ACC112 (cell line): ENCODE results near the gene C18orf54.

Experiments
- H2AFZ ChIP-seq: fragments of 200-600 bp; sonication (generic); one replicate; pipeline ENCODE4 v1.6.0; 2017; ENCODE audit warnings: antibody characterized with exemption, low read length; ENCODE audit not compliant: unreplicated experiment
- H3K27ac ChIP-seq: fragments of 200-600 bp; sonication (generic); 2 replicates; pipeline ENCODE4 v1.5.1; 2014; ENCODE audit warnings: low read depth, mild to moderate bottlenecking, antibody characterized with exemption, low read length, moderate library complexity
- H3K27me3 ChIP-seq: fragments of 200-600 bp; sonication (generic); 2 replicates; pipeline ENCODE4 v1.6.1; 2014; ENCODE audit warnings: mild to moderate bottlenecking, antibody characterized with exemption, low read length, moderate library complexity, mixed read lengths; ENCODE audit not compliant: insufficient read depth
- H3K36me3 ChIP-seq: fragments of 200-600 bp; sonication (generic); 2 replicates; pipeline ENCODE4 v1.6.1; 2016; ENCODE audit warnings: mild to moderate bottlenecking, antibody characterized with exemption, low read length, moderate library complexity, mixed read lengths; ENCODE audit not compliant: insufficient read depth
- H3K4me1 ChIP-seq: fragments of 200-600 bp; sonication (generic); one replicate; pipeline ENCODE4 v1.6.1; 2016; ENCODE audit warnings: low read length, mixed read lengths; ENCODE audit not compliant: insufficient read depth, unreplicated experiment, control insufficient read depth
- H3K4me3 ChIP-seq: fragments of 200-600 bp; sonication (generic); 2 replicates; pipeline ENCODE4 v1.5.1; 2014; ENCODE audit warnings: mild to moderate bottlenecking, low read depth, low read length
- H3K79me2 ChIP-seq: fragments of 200-600 bp; sonication (generic); one replicate; pipeline ENCODE4 v1.6.0; 2016; ENCODE audit warnings: low read length; ENCODE audit not compliant: control insufficient read depth, unreplicated experiment, insufficient read depth

The C18orf54 gene

DNA sequence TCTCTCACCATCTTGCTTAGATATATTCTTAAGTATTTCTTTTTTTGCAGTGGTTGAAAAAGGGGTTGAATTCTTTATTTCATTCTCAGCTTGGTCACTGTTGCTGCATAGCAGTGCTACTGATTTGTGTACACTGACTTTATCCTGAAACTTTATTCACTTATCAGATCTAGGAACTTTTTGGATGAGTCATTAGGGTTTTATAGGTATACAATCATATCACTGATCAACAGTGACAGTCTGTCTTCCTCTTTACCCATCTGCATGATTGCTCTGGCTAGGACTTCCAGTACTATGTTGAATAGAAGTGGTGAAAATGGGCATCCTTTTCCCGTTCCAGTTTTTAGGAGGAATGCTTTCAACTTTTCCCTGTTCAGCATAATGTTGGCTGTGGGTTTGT lies 6.5 kb upstream of the C18orf54 start:
- Histone ChIP-seq H3K4me1 (no peaks in the 10 kb centered on the region), H3K27me3 (no peaks in the 10 kb centered on the region), H3K36me3 (no peaks in the 10 kb centered on the region), H3K4me3 (no peak overlapping the region), H3K79me2 (no peaks in the 10 kb centered on the region), H2AFZ (no peak overlapping the region), H3K27ac (no peak overlapping the region)

DNA sequence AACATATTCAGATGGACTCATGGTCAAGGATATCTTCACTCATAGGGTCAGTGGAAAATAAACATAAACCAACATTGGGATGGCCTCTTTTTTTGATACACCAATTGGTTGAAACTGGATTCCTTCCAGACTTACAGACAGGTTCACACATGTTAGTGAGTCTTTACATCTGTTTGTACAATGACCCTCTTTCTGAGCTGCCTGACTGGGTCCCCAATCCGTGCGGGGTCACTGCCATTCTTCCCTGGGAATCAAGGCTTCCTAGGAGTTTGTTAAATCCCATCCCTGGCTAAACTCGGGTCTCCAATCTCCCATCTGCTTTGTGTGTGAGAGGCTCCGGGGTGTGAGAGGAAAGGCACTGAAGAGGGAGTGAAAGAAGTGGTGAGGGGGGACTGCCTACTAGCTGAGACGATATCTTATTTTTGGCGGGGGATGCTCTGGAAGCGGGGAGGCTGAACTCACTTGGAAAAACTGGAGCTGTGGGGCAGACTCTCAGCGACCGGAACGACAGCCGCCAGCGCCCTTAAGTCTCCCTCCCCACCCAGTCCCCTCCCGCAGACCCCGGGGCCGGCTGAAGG lies 535 bp upstream of the C18orf54 start:
- H3K4me3 ChIP-seq, result peak overlapping the region; percentile 82
- H3K36me3 ChIP-seq, result peaks cover 12% of the 10 kb centered on the region; the same call in 1 of the 2 replicates
- H2AFZ ChIP-seq, result peak overlapping the region; percentile 82
- H3K27me3 ChIP-seq, result no peaks in the 10 kb centered on the region
- H3K27ac ChIP-seq, result peak overlapping the region; percentile 27; the same call in 1 of the 2 replicates
- H3K79me2 ChIP-seq, result peaks cover 18% of the 10 kb centered on the region
- peaks cover 12% of the 10 kb centered on the region for H3K4me1 ChIP-seq

DNA sequence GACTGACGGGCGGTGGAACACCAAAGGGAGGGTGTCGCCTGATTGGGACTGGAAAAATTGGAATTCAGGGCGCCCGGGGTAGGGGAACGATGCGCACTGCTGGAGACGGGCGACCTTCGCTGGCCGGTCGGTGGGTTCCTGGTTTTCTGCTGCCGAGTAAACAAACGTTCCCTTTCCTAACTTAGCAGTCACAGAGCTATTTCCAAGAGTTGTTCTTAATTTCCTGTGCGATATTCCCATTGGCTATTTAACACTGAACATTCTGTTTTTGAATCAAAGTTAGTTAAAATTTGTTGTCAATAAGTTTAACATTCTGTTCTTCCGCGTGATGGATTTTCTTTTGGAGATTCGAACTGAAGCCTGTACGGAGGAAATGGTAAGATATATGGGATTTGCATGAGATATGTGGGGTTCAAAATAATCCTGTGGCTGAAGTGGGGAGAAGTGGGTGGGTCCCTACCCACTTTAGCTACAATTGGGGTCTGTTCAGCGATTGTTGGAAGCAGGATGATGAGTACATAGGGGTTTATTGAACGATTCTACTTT lies 862 bp downstream of the C18orf54 start:
- Histone ChIP-seq H3K27me3 (no peaks in the 10 kb centered on the region), H2AFZ (peak overlapping the region; percentile 70), H3K36me3 (peaks cover 18% of the 10 kb centered on the region; the same call in 1 of the 2 replicates), H3K4me1 (peaks cover 12% of the 10 kb centered on the region), H3K79me2 (peaks cover 18% of the 10 kb centered on the region), H3K4me3 (peak overlapping the region; percentile 82), H3K27ac (peak overlapping the region; percentile 33)

DNA sequence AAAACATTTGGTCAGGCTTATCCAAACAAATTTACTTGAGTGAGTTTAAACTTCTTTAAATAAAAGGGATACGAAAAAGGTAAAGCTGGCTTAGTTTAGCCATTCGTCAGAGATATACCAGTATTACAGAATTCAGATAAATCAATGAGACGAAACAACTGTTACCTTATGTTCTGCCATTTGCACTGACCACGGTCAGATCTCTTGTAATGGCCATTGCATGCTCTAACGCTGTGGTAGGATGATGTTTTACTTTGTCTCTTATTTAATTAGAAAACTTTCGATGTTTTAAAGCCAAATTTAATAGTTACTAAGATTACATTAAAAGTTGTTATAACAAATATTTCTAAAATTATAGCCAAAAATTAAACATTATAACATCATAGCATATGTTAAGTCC lies 1.5 kb downstream of the C18orf54 start:
- H3K4me1 ChIP-seq, result peaks cover 12% of the 10 kb centered on the region
- H3K79me2 ChIP-seq, result peaks cover 18% of the 10 kb centered on the region
- H3K27ac ChIP-seq, result no peak overlapping the region
- H3K4me3 ChIP-seq, result peak overlapping the region; percentile 82
- H3K36me3 ChIP-seq, result peaks cover 18% of the 10 kb centered on the region
- peak overlapping the region; percentile 70 for H2AFZ ChIP-seq
- H3K27me3 ChIP-seq, result no peaks in the 10 kb centered on the region

DNA sequence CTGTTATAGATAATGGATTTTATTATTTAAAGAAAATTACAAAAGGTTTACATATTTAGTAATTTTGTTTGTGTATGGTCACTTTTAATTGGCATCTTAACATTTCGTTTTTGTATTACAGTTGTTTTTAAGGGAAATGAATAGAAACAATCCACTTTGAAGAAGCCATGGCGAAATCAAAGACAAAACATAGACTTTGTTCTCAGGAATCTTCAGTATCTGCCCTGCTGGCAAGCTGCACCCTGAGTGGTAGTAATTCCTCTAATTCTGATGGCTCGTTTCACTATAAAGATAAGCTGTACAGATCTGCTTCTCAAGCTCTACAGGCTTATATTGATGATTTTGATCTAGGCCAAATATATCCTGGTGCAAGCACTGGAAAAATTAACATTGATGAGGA lies 2.7 kb downstream of the C18orf54 start:
- Histone ChIP-seq H3K27me3 (no peaks in the 10 kb centered on the region), H3K36me3 (peaks cover 18% of the 10 kb centered on the region), H3K4me3 (no peak overlapping the region), H3K27ac (no peak overlapping the region), H2AFZ (no peak overlapping the region), H3K4me1 (peaks cover 12% of the 10 kb centered on the region), H3K79me2 (peaks cover 18% of the 10 kb centered on the region)

DNA sequence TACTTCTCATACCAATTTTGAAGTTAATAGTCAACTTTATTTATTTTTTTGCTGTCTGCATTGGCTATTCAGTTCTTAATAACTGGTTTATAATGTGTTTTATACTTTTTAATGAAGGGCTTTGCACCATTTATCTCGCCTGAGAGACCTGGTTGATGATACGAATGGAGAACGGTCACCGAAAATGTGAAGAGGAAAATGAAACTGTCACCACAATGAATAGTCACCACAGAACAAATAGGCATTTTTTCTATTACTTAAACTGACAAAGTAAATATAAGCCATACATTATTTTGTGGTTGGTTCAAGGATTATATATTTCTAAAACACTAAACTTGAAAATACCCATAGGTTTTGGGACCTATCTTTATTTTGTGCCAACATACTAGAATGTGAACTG lies 20.4 kb downstream of the C18orf54 start:
- no peak overlapping the region for H3K4me3 ChIP-seq
- peaks cover 6% of the 10 kb centered on the region; the same call in 1 of the 2 replicates for H3K36me3 ChIP-seq
- no peak overlapping the region for H2AFZ ChIP-seq
- no peaks in the 10 kb centered on the region for H3K27me3 ChIP-seq
- no peaks in the 10 kb centered on the region for H3K4me1 ChIP-seq
- H3K27ac ChIP-seq, result no peak overlapping the region
- no peaks in the 10 kb centered on the region for H3K79me2 ChIP-seq

DNA sequence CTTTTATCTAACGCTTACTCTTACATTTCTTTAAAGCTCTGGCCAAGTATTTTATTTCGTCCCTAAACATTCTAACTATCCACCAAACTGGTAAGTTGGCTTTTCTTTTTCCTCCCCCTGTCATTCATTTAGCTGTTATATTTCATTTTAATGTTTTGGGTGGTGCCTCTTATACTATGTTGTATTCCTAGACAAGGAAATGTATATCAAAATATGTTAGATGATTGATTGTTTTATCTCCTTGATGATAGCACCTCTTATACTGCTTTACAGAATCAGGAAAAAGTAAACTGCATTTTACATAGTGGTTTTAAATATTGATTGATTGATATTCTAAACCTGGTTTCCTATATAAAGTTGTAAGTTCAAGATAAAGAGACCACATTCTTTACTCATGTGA lies 23.9 kb downstream of the C18orf54 start:
- Histone ChIP-seq H3K4me1 (no peaks in the 10 kb centered on the region), H3K27ac (no peak overlapping the region), H3K4me3 (no peak overlapping the region), H3K36me3 (peaks cover 6% of the 10 kb centered on the region; the same call in 1 of the 2 replicates), H3K79me2 (no peaks in the 10 kb centered on the region), H3K27me3 (no peaks in the 10 kb centered on the region), H2AFZ (no peak overlapping the region)

DNA sequence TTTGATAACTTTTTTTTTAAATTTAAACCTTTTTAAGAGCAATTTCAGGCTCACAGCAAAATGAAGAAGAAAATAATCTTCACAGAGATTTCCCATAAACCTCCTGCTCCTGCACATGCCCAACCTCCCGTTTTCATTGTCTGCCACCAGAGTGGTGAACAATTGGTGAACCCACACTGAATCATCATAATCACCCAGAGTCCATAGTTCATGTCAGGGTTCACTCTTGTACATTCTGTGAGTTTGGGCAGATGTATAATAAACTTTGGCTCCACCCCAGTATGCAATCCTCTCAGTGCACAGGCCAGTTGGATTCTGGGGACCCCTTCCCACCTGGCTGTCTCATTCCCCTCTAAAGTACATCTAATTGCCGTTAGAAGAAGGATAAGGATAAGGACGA lies 24.4 kb downstream of the C18orf54 start:
- Histone ChIP-seq H2AFZ (no peak overlapping the region), H3K79me2 (no peaks in the 10 kb centered on the region), H3K27ac (no peak overlapping the region), H3K4me1 (no peaks in the 10 kb centered on the region), H3K4me3 (no peak overlapping the region), H3K36me3 (peaks cover 6% of the 10 kb centered on the region; the same call in 1 of the 2 replicates), H3K27me3 (no peaks in the 10 kb centered on the region)

DNA sequence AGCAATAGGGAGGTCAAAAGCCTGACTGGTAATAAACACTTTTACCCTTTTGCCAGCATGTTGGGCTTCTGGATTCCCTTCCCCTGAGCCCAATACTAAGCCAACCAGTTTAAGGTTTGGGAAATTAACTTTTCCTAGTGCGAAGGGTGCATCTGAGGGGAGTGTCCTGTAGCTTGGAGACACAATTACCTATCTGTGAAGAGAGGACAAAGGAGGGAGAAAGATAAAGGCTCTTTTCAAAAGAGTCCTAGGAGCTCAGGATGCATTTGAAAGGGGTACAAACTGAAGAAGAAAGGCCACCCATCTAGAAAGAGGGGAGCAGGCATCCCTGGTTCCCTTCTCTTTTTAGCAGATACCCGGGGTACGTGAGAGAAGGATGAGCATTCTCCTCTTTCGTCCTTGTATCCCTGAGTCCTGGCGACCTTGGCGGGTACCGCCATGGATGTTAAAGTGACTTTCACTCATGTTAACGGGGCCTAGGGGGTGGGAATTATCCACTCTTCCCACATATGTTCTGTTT lies 25.1 kb downstream of the C18orf54 start:
- no peaks in the 10 kb centered on the region for H3K79me2 ChIP-seq
- no peaks in the 10 kb centered on the region for H3K27me3 ChIP-seq
- H3K4me1 ChIP-seq, result peaks cover 5% of the 10 kb centered on the region
- H3K27ac ChIP-seq, result no peak overlapping the region
- peaks cover 6% of the 10 kb centered on the region; the same call in 1 of the 2 replicates for H3K36me3 ChIP-seq
- no peak overlapping the region for H3K4me3 ChIP-seq
- H2AFZ ChIP-seq, result no peak overlapping the region

DNA sequence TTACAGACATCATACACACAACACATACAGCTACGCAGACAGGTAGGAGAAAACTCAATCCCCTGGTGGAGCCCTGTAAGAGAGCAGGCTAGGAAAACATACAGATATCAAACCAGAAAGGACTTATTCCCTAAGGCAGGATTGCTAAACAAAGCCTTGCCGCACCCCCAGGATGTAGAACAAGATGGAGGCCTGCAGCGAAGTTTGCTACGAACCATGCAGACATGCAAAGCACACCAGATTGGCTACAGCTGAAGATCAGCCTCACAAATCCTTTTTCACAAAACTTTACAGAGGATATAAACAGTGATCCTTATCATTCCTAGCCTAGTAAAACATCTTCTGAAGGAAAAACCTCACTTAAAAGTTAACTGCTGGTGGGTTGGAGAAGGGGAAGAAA lies 28.3 kb downstream of the C18orf54 start:
- Histone ChIP-seq H3K27me3 (no peaks in the 10 kb centered on the region), H3K4me3 (no peak overlapping the region), H3K79me2 (no peaks in the 10 kb centered on the region), H3K36me3 (no peaks in the 10 kb centered on the region), H3K4me1 (peaks cover 20% of the 10 kb centered on the region), H3K27ac (no peak overlapping the region), H2AFZ (no peak overlapping the region)
